Measurements from ENCODE around the gene USF1. TPM values are rescaled to one million over a fixed set of nuclear protein-coding genes. Genes with fewer than 3 reads are reported as not detected.

Gene USF1
- total and polyA plus RNA-seq, 2 experiments from 2014 or later = 23.8 to 74.8 TPM

- H3K9me3 Mint-ChIP-seq = no peaks in the 10 kb centered on the region; the same call in 2 of the 3 replicates
- peaks cover 11% of the 10 kb centered on the region; the same call in 2 of the 3 replicates for H3K4me1 Mint-ChIP-seq
- H2AFZ ChIP-seq = no peak overlapping the region
- no peak for ATAC-seq
- H3K36me3 ChIP-seq (ENCODE audit: insufficient read depth) = no peaks in the 10 kb centered on the region
- no peak for DNase-seq (ENCODE audit: low spot score)
- no peak overlapping the region for H3K4me3 ChIP-seq
- no peaks in the 10 kb centered on the region for H4K20me1 ChIP-seq (replicated peaks; ENCODE audit: insufficient read depth)
- H3K27me3 Mint-ChIP-seq (ENCODE audit: insufficient read depth, low read depth, poor library complexity) = peaks cover 9% of the 10 kb centered on the region
- no peak overlapping the region for H3K27ac ChIP-seq (ENCODE audit: low read depth)
- H3K4me2 ChIP-seq = no peak overlapping the region
- H3K27ac Mint-ChIP-seq = no peak overlapping the region
- no peaks in the 10 kb centered on the region for H3K9me2 ChIP-seq (ENCODE audit: insufficient read depth)
- no peaks in the 10 kb centered on the region for H3F3A ChIP-seq (replicated peaks; ENCODE audit: low read depth)
- H3K4me1 ChIP-seq (ENCODE audit: insufficient read depth) = peaks cover 13% of the 10 kb centered on the region; the same call in 1 of the 2 replicates
- no peaks in the 10 kb centered on the region for H3K79me2 ChIP-seq (replicated peaks; ENCODE audit: insufficient read depth)
- no peak overlapping the region for H3K4me3 Mint-ChIP-seq
- H3K36me3 Mint-ChIP-seq (ENCODE audit: low read depth) = no peaks in the 10 kb centered on the region
- no peaks in the 10 kb centered on the region for H3K27me3 ChIP-seq (ENCODE audit: insufficient read depth)
- TF ChIP-seq REST (IDR thresholded peaks at IDR 0.05; ENCODE audit: unreplicated experiment) (no peak), POLR2AphosphoS5 (IDR thresholded peaks at IDR 0.05; ENCODE audit: low read depth) (no peak), NANOG (IDR thresholded peaks at IDR 0.05; ENCODE audit: borderline replicate concordance) (no peak), EZH2phosphoT487 (IDR thresholded peaks at IDR 0.05; ENCODE audit: unreplicated experiment) (no peak), JUNB (IDR thresholded peaks at IDR 0.05; ENCODE audit: unreplicated experiment) (no peak), ETS1 (IDR thresholded peaks at IDR 0.05) (no peak), CREB1 (CRISPR knock-in tag; IDR thresholded peaks at IDR 0.05; ENCODE audit: low read depth) (no peak), EZH2 (IDR thresholded peaks at IDR 0.05; ENCODE audit: low read depth, unreplicated experiment) (no peak), STAT1 (IDR thresholded peaks at IDR 0.05; ENCODE audit: unreplicated experiment) (no peak), ZNF331 (CRISPR knock-in tag; IDR thresholded peaks at IDR 0.05; ENCODE audit: low read depth) (no peak), ZNF114 (CRISPR knock-in tag; IDR thresholded peaks at IDR 0.05) (no peak), ZNF462 (CRISPR knock-in tag; IDR thresholded peaks at IDR 0.05) (no peak), CTCF (conservative IDR thresholded peaks at IDR 0.05; ENCODE audit: low read depth in 2 of 2) (no peak)
These were observed 20.9 kb upstream of the USF1 start for GRCh38 chr1:161066694-161067093.

All from GM23338 (cell line).